Measurements from ENCODE around the gene ADAMTS9.

Gene ADAMTS9

GRCh38 chr3:64470436-64470835, 217.4 kb downstream of the ADAMTS9 start:
- DNase-seq, result no peak

- DNase-seq, result no peak
Measured at GRCh38 chr3:64467255-64467944, 220.4 kb downstream of the ADAMTS9 start.
